COLO829 (cell line): ENCODE results near the gene PEAK1.
"Not testable (repeated sequence)": the region's sequence is repeated elsewhere in the genome, so short reads cannot be mapped to it uniquely, and the experiment has no call there.

Experiments used
- DNase-seq: peaks from one replicate; pipeline ENCODE4 v3.0.0; 2012; ENCODE audit warnings: low spot score

The PEAK1 gene

DNA sequence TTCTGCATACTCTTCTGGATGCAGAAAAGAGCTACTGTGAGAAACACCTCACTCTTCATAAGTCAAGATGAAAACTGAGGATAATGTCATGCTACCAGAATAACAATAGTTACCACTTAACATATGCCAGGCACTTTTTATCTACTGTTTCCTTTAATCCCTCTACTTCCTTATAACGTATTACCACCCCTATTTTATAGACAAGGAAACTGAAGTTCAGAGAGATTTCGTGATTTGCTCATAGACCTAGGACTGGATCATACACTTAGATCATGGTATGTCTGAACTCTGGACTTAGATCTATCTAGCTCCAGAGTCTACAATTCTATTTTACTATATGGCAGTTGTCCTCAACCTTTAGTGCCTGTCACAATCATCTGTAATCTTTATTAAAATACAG, 193.3 kb downstream of the PEAK1 start:
- DNase-seq: no peak

DNA sequence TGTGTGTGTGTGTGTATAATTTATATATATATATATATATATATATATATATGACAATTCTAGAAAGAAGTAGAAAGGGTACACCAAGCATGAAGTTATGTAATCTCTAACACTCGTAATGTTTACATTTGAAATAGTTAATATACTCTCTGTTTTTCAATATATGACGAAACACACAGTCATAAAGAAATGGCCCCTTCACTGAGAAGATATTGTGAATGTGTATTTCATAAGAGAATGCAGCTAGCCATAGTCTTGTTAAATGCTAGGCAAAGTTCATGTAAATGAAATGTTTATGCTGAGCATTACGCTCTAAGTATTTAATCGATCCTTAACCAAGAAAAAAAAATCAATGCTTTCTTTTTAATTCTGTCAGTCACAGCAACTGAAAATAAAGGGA, 194.3 kb downstream of the PEAK1 start:
- DNase-seq: no peak

DNA sequence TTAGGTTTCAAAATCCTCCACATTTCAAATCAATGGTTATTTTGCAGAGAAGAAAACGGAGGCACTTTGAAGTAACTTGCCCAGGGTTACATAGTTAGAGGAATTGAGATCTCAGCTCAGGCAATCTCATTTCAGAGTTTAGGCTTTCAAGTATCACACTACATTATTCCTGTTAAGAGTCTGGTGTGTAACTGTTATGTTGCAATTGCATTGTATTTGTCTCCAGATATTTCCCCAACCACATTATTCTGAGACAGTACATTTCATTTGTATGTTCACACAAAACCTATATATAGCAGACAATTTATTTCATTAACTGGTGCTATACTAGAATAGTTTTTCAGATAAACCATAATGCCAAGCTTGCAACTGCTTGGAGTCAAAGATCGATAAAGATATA, 194.8 kb downstream of the PEAK1 start:
- no peak for DNase-seq

DNA sequence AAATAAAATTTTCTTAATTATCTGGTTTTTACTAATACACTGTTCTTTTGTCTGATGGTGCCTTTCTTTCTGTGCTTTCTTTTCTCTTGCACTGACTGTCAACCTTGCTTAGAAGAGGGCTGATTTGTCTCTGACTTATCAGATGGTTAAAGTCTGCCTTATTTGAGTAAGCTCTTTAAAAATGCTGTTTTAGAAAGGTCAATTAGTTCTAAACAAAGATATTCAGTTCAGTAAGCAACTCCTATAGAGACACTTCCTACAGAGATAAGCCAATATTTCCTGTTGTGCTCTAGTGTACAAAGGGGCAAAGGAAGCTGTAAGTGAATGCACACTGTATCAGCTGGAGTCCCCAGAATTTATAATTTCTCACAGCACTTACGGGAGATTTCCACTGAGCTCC, 195.6 kb downstream of the PEAK1 start:
- peak; percentile 20 for DNase-seq

DNA sequence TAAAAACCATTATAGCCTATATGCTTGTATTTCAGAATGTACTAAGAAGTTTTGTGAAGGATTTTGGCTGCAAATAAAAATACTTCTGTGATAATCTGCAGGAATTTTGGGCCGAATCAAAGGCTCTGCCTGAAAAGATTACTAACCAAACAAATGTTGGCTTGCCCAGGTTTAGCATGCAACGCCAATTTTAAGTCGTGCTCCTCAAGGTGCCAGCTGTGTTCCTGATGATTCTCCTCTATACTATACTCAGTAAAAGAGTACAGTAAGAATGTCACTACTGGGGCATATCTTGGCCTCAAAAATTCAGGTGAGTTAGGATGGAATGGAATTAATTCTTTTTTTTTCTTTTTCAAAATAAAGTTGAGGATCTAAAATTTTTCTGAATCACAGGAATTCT, 198.2 kb downstream of the PEAK1 start:
- no peak for DNase-seq

DNA sequence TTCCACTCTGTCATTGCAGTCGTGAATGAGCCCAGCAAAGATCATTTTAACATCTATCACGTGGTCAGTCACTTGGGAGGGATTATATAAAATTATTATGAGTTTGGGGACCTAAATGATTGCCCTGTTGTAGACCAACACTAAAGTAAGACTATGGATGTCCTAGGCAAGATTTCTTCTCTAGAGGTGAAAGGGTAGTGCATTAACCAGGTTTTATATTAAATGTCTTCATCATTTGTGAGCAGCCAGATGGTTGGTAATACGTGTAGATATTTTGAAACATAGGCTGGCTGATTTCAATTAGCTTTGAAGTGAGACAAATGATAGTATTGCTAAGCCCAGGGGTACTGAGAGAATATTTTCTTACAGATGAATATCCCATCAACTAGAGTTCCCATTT, 198.7 kb downstream of the PEAK1 start:
- no peak for DNase-seq

DNA sequence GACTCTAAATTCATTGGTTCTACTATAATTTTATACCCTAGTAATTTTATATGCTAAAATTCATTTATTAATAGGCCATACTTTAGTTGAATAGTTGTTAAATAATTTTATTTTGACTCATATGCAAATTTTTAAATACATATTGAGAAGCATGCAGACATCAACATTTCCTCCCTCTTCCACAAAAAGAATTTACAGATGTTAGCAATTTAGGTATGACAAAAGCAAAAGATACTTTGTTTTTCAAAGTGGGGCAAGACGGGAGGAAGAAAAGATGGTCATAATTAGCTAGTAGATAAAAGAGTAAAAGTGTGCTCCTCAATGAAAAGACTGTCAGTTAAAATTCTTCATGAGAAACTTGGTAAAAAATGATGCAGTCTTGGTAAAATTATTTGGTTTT, 200.1 kb downstream of the PEAK1 start:
- no peak for DNase-seq

DNA sequence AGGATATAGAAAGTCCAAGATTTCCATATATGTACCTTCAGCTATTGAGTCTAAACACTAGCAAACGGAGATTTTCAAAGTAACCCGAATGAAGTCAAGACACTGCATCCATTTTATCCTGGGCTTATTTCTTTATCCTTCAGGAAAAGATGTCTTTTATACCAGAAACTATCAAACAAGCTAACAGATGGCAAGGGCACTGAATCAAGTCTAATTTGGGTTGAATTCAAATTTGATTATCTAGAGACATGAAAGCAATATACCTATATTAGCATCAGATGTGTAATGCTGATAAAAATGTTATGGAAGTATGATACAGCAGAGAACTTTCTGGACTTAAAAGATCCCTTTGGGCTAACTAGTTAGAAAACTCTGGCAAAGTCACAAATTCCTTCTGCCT, 210.7 kb downstream of the PEAK1 start:
- DNase-seq: no peak

DNA sequence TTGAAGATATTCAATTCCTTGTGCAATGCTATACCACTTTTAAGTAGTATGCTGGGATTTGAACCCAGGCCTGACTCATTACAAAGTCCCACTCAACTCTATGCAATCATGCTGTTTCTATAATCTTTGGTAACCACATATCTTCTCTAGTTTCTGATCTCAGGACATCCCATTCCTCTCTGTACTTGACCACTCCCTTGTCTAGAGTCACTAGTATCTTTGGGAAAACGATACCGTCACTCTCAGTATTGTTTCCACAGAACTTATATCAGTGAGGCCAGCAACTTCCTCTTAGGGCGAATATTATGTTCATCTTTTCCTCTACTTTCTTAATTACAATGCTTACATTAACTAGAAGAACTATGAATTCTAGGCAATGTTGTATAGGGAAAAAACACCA, 211.7 kb downstream of the PEAK1 start:
- DNase-seq: no peak

DNA sequence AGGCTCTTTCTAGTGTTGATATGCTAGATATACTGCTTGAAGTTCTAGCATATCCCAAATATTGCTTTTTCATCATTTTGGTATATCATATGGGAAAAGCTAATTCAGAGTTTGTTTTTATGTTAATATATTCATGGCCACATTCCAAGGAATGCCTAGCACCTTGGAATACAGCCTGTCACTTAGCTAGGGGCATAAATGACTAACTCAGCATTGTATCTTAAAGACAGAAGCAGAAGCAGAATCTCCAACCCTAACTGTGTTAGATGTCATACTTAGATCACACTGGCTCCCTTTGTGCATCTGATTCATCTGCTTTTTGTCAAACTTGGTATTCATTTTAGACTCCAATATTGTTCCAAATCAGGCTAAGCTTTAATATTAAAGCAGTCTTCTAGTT, 218.2 kb downstream of the PEAK1 start:
- no peak for DNase-seq

DNA sequence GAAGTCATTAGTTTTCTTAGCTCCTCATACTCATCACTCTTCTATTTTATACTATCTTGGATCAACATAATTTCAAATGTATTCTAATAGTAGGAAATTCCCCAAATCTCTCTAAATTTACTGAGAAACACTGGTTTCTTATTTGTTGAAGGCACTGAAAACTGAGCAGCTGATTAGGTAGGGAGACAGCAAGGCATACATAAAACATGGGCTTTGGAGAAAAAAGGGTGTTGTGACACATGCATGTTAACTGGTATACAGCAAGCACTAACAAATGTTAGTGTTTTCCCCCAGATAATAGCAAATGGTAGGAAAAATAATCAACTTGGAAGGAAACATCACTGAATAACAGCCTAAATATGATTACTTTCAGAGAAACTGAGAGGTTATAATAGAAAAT, 223.5 kb downstream of the PEAK1 start:
- DNase-seq: no peak

DNA sequence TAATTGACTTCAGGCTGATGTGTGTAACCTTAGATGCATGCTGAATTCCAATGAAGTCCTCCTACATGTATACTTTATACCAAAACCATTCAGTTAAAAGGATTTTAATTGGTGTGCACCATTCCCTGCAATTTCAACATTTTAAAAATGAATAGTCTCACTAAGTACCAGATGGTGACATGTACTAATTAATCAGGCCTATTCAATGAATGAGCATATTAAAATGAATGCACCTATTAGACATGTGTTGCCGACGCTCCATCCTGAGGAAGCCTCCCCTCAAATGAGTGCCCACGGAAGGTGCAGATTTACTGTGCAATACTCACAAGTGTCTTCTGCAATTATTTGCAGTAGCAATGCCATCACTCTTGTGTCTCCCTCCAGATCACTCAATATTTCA, 224.3 kb downstream of the PEAK1 start:
- DNase-seq: no peak

DNA sequence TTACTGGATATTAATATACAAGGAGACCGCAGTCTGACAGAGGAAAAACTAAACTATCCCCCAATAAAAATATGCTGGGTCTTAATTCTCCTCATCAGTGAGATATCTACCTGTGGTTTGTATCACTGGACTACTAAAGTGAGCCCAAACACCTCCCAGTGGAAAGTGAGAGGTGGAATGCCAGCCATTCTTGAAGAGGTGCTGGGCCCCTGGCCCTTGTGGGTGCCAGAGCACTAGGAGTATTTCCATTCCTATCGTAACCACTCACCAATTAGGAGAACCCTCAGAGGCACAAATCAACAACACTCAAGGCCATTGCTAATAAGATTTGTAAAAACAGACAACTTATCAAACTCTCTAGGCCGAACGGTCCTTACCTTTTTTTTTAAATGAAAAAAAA, 227.5 kb downstream of the PEAK1 start:
- DNase-seq: no peak

DNA sequence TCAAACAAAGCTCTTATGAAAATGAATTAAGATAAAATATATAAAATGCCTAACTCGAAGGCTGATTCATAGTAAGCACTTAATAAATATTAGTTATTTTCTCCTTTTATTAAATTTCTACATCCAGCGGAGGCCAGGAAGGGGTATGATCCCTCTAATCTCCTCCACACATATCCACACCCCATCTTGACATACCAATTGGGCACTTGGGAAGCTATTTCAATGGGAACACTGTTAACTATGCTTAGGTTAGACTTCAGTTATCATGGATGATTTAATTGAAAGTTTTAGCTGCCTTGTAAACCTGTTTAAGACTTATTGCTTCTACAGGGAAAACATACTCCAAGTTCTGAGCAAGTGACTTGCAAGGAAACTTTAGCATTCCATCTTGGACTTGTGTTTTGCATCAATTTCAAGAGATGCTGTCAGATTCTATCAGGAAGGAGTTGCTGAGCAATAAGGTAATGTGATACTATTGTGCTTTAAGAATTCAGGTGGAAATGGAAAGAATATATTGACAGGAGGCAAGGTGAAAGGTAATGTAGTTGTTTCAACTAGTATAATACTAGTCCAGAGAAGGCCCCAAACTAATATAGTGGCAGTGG, 228.6 kb downstream of the PEAK1 start:
- no peak for DNase-seq

DNA sequence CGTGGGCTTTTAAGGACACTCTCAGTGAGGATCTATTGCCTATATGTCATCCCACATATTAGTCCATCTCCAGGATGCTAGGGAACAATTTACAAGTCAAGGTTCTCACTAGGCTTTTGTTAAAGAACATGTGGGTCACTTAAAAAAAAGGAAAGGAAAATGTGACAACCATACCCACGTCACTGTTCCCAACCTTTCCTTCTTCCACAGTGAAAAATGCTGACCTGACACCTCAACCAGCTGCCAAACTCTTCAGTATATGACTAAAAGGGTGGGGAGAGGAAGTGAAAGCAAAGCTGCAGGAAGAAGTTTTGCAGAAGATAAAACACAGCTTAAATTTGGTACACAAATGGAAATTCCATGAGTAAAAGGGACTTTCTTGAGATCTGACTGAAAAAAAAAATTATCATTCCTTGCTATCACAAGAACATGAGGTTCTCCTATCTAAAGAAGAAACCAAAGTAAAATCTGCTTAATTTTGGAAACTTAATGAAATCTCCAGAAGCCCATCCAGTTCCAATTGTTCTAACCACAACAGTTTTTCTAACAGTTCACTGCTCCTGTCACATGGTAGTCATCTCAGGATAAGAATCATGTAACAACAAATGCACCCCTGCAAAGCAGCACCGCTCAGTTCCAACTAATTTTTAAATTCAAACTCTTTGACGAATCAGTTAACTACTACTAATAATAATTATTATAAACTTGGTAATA, 232.0 kb downstream of the PEAK1 start:
- DNase-seq: no peak

DNA sequence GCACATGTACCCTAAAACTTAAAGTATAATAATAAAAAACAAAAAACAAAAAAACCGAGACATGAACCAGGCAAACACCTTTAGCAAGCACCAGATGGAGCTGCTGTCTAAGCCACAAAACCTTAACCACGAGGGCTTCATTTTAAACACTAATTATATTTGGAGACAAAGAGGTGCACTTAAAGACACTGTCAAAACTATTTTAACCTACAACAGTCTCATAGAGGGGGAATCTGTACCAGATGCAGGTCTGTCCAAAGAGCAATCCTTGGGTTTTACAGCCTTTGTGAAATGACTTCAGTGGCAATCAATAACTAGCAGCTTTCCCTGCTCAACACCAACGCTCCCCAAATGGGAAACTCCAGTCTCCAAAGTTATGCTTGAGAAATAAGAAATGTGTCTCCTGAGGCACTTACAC, 233.3 kb downstream of the PEAK1 start:
- DNase-seq: no peak

DNA sequence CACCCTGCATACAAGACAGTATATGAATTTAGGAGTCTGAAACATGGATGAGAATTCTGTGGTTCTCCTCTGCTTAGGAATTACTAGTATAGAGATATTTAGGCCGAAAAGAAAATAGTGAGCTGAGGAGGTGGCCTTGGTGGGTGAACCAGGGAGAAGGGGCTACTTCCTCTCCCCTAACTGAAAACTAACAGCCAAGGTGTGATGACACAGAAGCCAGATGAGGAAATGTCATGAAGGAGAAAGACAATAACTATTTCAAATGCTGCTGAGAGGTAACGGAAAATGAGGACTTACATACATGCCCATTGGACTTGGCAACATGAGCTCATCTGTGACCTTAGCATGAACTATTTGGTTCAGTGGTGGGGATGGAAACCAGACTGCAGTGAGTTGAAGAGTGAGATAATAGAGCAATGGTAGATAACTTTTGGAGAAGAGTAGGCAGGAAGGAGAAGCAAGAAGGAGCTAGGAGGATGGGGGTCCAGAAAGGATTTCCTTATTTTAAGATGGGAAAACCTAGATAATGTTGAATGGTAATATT, 234.6 kb downstream of the PEAK1 start:
- no peak for DNase-seq

DNA sequence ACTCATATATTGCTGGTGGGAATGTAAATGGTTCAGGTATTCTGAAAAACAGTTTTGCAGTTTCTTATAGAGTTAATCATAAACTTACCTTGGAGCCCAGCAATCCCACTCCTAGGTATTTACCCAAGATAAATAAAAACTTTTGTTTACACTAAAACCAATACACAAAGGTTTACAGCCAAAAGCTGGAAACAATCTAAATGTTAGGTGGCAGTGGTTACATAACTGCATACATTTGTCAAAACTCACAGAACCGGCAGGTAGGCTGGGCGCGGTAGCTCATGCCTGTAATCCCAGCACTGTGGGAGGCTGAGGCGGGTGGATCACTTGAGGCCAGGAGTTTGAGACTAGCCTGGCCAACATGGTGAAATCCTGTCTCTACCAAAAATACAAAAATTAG, 235.6 kb downstream of the PEAK1 start:
- not testable (repeated sequence) for DNase-seq

DNA sequence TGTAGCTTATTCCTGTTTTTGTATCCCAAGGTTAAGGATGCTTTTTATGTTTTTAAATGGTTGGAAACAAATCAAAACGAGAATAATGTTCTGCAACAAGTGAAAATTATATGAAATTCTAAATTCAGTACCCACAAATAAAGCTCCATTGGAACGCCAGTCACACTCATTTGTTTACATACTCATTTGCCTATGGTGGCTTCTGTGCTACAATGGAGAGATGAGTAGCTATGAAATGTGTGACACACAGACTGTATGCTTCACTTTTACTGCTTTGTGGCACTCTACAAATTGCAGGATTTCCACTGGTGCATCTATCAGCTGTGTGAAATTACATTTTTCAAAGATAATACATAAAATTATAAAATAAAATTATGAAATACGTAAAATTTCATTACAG, 236.8 kb downstream of the PEAK1 start:
- DNase-seq: no peak

DNA sequence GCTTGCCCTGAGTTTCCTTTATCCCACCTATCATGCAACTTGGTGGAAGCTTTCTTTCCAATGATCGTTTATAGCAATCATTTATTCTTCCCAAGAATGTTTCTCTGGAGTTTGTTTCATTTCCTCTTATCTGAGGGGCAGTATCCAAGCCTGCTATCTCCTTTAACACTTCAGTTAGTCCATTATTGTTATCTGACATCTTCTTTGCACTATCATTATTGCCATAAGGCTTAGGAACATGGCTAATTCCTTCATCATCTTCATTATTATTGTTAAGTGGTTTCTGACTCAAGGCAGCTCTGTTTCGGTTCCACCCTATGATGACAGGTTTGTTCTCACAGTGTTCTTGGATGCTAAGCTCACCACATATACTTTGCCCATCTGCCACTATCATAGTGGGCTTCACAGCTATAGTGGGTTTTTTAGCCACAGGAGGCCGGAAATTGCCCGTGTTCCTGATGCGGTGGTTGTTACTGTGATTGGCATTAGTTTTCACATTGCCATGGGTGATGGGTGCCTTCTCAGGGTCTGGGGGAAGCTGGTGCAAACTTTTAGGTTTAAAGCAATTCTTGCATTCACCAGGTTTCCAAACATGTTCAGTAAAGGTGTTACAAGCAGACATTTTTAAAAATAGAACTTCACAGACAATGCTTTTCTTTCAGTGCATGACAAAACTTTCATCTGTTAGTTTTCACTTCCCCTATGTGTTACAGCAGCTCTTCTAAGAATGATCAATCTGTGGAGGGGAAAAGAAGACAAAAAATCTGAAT, 238.4 kb downstream of the PEAK1 start:
- no peak for DNase-seq

DNA sequence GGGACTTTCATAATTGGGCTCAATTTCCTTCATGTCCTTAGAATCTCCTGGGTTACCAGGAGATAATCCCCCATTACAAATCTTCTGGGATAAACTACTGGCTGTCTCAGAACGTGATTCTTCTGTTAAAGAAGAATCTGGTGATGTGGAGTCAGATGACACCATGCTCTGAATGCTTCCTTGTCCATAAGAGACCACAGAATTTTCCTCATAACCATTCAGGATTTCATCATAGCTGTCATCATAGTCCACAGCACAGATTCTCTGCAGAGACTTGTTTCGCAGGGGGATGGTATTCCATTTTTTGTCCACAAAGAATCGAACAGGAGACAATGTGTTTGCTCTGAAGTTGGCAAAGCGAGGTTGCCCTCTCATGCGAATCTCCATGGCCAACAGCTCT, 239.1 kb downstream of the PEAK1 start:
- peak; percentile 62 for DNase-seq

DNA sequence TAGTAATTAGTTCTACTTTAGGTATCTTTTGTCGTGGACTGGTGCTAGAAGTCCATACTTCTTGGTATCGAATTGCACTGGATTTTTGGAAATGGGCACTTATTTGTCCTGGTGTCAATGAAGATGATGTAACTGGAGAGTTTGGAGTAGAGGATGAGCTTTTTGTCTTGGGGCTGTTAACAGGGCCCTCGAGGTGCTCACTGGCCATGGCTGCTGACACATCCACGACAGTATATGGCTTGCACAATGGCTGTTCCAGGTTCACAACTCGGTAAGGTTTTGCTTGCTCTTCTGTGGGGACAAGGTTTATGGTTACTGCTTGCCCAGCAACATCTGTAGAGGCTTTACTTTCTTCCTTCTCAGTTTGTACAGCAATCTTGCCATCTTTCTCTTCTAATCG, 239.6 kb downstream of the PEAK1 start:
- DNase-seq: no peak

DNA sequence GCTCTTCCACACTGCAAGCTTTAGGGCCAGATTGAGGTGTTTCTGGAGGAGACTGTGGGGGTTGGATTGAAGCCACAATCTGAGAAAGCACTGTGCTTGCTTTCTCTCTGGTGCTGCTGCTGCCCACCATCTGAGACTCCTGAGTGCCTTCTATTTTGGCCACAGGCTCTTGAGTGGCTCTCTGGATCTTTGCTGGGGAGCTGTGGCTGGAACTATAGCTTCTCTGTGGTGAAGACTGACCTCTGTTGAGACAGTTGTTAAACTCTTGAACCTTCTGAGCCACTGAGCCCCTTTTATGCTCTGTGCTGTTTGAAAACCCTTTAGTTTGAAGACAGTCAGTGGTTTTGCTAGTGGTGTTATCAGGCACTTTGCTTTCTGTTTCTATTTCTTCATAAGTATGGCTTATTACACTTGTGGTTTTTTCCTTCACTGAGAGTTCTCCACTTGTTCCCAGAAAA, 240.3 kb downstream of the PEAK1 start:
- DNase-seq: no peak
